ENCODE data around the gene MARCHF6.
"Not testable (repeated sequence)": the region's sequence is repeated elsewhere in the genome, so short reads cannot be mapped to it uniquely, and the experiment has no call there.

Gene MARCHF6, protein sequence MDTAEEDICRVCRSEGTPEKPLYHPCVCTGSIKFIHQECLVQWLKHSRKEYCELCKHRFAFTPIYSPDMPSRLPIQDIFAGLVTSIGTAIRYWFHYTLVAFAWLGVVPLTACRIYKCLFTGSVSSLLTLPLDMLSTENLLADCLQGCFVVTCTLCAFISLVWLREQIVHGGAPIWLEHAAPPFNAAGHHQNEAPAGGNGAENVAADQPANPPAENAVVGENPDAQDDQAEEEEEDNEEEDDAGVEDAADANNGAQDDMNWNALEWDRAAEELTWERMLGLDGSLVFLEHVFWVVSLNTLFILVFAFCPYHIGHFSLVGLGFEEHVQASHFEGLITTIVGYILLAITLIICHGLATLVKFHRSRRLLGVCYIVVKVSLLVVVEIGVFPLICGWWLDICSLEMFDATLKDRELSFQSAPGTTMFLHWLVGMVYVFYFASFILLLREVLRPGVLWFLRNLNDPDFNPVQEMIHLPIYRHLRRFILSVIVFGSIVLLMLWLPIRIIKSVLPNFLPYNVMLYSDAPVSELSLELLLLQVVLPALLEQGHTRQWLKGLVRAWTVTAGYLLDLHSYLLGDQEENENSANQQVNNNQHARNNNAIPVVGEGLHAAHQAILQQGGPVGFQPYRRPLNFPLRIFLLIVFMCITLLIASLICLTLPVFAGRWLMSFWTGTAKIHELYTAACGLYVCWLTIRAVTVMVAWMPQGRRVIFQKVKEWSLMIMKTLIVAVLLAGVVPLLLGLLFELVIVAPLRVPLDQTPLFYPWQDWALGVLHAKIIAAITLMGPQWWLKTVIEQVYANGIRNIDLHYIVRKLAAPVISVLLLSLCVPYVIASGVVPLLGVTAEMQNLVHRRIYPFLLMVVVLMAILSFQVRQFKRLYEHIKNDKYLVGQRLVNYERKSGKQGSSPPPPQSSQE

GRCh38 chr5:10353241-10354047 lies at the start of gene MARCHF6:
Gene MARCHF6, plus strand, starts transcription at chr5:10353695. Its CDS starts 204 bp downstream, at chr5:10353899.
- DNase-seq, result peak; percentile 95

- DNase-seq, result no peak
These were observed 49.8 kb upstream of the MARCHF6 start for GRCh38 chr5:10303699-10304170.

DNA sequence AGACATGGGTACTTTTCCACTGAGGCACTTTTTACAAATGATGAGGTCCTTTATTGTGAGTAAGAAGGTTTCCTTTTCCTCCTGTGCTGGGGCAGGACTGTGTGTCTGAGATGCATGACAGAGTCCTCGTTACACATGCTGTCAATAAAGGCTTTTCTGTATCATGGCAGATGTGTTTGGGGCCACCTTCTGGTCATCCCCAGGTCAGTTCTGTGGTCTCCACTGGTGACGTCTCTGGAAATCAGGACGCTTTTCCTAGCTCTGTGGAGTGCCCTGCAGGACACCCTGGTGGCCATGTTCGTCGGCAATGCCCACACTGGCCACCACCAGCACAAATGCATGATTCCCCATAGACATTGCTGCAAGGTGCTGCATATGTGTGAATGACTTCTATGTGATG lies 48.6 kb upstream of the MARCHF6 start:
- DNase-seq, result no peak

DNA sequence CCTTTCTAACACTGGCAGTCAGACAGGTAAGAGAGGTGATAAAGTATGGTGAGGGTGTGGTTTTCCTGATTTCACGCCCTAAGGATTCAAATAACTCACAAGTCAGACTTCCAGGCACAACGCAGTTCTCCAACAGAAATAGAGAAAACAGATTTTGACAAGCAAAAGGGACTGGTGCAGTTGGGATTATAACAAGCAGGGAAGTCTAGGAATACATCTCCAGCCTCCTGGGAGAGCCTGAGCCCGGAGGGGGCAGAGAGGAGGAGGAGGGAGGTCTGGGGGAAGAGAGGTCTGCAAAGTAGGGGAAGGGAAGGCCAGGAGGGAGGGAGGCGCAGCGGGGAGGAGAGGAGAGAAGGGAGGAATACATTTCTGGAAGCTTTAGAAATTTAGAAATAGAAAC lies 47.4 kb upstream of the MARCHF6 start:
- no peak for DNase-seq

- peak; percentile 31 for DNase-seq
These were observed 46.7 kb upstream of the MARCHF6 start for GRCh38 chr5:10306806-10307205.

GRCh38 chr5:10307206-10308148 lies 46.0 kb upstream of the MARCHF6 start, which contains the start of gene CMBL:
Gene CMBL, minus strand, starts transcription at chr5:10307902. Its CDS starts 17,140 bp downstream, at chr5:10290762.
- no peak for DNase-seq

DNA sequence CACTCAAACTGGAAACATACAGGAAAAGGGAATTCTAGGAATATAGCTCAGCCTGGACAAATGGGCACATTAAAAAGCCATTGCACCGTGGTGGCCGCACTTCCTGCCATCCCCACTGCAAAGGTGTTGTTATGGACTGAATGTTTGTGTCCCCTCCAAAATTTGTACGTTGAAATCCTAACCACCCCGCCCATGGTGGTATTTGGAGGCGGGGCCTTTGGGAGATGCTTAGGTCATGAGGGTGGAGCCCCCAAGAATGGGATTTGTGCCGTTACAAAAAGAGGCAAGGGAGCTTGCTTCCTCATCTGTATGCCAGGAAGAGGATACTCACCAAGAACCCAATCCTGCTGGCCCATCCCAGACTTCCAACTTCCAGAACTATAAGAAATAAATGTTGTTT lies 44.7 kb upstream of the MARCHF6 start:
- no peak for DNase-seq

GRCh38 chr5:10310066-10310779 lies 43.3 kb upstream of the MARCHF6 start:
- DNase-seq, result no peak

DNA sequence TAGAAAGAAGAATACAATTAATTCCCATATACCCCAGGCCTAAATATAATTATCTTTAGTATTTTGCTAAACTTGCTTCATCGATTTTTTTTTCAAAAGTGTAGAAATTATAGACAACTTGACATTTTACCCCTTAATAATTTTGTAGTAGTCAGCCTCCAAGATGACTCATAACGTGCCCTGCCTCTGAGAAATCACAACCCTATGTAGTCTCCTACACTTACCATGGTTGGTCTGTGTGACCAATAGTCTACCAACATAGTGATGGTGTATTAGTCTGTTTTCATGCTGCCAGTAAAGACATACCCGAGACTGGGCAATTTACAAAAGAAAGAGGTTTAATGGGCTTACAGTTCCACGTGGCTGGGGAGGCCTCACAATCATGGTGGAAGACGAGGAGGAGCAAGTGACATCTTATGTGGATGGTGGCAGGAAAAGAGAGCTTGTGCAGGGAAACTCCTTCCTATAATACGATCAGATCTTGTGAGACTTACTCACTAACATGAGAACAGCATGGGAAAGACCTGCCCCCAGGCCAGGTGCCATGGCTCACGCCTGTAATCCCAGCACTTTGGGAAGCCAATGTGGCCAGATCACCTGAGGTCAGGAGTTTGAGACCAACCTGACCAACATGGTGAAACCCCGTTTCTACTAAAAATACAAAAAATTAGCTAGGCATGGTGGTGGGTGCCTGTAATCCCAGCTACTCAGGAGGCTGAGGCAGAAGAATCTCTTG lies 42.5 kb upstream of the MARCHF6 start:
- not testable (repeated sequence) for DNase-seq

GRCh38 chr5:10311595-10312425 lies 41.7 kb upstream of the MARCHF6 start:
- no peak for DNase-seq

DNA sequence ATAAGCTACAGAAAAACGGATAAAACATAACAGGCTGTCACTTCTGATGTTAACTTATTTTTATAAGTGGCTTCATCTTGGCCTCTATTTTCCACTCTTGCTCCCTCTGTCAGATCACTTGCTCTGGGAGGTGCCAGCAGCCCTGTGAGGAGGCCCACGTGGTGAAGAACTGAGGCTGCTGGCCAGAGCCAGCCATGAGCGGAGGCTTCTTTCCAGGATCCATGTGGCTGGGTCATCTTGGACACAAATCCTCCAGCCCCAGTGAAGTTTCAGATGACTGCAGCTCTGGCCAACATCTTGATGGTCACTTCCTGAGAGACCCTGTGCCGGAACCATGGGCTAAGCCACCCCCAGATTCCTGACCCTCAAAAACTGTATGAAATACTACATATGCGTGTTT lies 38.3 kb upstream of the MARCHF6 start:
- no peak for DNase-seq

GRCh38 chr5:10315824-10316509 lies 37.5 kb upstream of the MARCHF6 start:
- DNase-seq, result no peak

DNA sequence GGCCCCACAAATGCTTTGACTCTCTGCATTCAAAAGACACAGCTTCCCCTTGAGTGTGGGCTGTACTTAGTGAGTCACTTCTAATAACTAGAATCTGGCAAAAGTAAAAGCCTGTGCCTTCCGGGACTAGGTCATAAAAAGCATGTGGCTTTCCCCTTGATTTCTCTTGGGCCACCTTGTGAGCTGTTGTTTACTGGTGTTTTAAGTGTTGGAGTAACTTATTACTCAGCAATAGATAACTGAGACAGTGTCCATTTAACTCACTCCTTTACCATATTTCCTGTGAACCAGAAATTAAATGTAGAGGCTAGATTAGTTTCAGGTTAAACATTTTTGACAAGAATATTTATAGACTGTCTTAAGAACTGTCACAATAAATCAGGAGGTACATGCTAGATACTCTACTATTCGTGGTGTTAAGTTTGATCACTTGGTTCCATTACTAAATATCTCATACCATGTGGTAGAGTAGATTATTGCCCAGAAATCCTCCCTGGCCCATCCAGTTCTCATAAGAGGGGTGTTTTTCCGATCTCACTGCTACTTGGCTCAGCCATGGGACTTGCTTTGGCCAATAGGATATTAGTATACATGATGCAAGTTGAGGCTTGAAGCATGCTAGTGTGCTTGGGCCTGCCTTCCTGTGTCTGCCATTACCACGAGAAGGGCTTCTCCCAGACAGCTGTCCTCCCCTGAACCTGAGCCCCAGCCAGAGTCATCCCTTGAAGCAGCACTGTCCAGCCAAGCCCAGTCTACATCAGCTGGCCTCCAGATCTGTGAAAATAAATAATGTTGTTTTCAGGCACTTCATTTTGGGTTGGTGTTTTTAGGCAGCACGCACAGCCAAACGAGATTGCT lies 35.4 kb upstream of the MARCHF6 start:
- DNase-seq, result no peak

DNA sequence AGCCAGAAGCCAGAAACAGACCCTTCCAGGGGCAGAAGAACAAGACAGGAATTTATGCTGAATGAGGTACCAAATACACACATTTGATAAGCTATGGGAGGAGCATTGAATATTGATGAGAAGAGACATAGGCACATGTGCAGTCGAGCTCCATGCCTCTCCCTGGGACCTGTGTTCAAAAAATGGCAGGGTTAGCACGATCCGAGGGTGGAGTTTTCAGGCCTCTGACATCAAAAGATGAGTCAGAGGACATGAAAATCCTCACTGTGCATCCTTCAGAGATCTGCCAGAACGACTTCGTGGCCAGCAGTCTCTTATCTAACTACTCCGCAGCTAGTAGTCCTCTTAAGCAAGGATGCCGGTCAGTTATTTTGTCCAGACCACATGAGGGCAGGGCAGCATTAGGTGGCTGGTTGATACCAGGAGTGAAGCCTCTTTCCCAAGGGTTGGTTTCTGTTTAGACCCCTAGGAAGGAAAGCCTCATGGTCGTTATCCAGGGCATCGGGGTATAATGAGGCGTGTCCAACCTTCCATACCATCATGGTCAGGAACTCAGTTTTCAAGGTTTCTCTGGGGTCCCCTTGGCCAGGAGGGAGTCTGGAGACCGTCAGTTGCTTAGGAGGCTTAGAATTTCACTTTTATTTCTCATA lies 34.2 kb upstream of the MARCHF6 start:
- no peak for DNase-seq

DNA sequence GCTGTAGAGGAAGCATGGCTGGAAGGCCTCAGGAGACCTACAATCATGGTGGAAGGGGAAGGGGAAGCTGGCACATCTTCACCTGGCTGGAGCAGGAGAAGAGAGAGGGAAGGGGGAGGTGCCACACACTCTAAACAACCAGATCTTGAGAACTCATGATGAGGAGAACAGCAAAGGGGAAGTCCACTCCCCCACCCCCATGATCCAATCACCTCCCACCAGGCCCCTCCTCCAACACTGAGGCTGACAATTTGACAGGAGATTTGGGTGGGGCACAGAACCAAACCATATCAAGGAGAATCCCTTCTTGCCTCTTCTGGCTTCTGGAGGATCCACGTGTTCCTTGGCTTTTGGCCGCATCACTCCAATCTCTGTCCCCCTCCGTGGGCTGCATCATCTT lies 32.7 kb upstream of the MARCHF6 start:
- no peak for DNase-seq

- no peak for DNase-seq
These were observed 31.6 kb upstream of the MARCHF6 start for GRCh38 chr5:10321882-10322281.

Data from NCI-H1417 treated with DMSO at 0.1 percent for 48 hours (cell line).